GM19043 (cell line): ENCODE data around the gene FNIP2.
"Not testable (repeated sequence)": the region's sequence is repeated elsewhere in the genome, so short reads cannot be mapped to it uniquely, and the experiment has no call there.

Experiments used
- ATAC-seq: cut with Tn5 transposase; IDR thresholded peaks from one replicate; pipeline ENCODE4 v1.9.1; 2021; ENCODE audit warnings: low read depth; ENCODE audit not compliant: unreplicated experiment

Gene FNIP2

DNA sequence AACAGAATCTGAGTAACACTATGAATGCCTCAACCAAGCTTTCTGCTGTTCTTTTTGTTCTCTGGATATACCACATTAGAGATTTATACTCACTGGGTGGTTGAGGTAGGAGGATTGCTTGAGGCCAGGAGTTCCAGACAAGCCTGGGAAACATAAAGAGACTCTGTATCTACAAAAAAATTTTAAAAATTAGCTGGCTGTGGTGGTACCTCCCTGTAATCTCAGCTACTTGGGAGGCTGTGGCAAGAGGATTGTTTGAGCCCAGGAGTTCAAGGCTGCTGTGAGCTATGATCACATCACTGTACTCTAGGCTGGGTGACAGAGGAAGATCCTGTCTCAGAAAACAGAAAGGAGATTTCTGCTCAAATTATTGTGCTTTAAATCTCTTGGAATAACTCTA lies 172.5 kb downstream of the FNIP2 start:
- no peak for ATAC-seq

DNA sequence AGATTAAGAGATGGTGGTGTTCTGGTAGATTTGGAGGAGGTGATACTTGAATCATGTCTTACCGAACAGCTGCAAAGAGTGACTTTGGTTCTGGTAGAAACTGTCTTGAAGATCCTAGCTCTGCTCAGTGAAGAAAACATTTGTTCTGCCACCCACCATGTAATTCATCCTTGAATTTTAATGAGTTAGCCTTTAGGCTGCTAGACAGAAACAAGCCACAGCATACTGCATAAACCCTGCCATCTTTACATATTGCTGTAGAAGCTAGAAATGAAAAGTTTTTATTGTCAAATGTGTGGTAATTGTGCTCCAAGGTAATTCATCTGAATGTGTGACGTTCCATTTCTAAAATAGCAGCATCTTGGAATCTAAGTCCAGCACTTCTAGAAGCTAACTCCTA lies 173.1 kb downstream of the FNIP2 start:
- no peak for ATAC-seq

DNA sequence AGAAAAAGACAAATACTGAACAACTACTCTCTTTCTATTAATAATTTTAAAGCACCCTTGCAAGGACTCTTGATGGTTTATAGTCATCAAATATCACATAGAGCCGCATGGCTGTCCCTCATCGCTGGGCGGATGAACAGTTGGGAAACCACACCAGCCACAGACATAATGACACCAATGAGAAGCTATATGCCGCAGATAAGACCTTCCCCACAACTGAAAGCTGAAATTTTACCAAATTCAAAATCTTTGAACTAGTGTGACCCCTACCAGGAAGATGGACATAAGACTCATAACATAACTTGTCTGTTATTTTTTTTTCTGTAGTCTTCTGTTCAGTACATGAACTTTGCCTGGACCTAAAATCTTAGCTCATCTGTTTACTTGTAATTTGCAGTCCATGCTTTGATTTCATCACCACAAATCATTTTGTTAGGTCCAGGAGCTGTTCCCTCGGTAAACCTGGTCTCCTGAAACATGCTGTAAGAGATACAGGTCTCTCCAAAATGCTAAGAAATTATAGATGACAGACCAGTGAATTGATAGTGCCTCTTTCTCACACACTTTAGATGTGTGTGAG lies 176.8 kb downstream of the FNIP2 start:
- ATAC-seq = no peak

DNA sequence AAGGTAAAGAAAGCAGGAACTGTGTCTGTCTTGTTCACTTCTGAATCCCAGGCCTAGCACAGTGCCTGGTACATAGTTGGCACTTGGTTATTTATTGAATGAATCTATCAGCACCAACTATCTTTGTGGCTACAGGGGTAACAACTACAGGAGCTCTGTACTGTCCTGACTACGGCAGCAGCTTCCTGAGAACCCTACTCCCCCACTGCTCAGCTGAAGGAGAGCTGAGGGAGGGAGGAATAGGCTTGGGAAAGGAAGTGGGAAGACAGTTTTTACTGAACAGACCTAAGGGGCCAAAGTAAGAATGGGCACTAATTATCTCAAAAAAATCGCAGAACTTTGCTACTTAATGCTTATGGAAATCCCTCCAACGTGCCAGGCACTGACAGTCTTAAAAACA lies 178.0 kb downstream of the FNIP2 start:
- no peak for ATAC-seq

GRCh38 chr4:158948071-158948470 lies 179.2 kb downstream of the FNIP2 start:
- no peak for ATAC-seq

- ATAC-seq = no peak
Measured at GRCh38 chr4:158949099-158949498, 180.3 kb downstream of the FNIP2 start.

GRCh38 chr4:158952221-158952774 lies 183.5 kb downstream of the FNIP2 start:
- ATAC-seq = not testable (repeated sequence)

DNA sequence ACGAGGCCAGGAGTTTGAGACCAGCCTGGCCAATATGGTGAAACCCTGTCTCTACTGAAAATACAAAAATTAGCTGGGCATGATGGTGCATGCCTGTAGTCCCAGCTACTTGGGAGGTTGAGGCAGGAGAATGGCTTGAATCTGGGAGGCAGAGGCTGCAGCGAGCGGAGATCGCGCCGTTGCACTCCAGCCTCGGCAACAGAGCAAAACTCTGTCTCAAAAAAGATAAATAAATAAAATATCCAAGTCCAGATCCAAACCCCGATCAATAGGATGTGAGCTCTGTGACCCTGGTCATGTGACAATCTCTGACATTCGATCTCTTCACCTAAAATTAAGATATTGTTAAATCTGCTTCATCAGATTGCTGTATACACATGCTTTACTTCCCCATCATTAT lies 187.5 kb downstream of the FNIP2 start:
- ATAC-seq = not testable (repeated sequence)

- ATAC-seq = not testable (repeated sequence)
Measured at GRCh38 chr4:158956918-158957317, 188.1 kb downstream of the FNIP2 start.
